Measurements from ENCODE around the gene MYBPHL. TPM values are rescaled to one million over a fixed set of nuclear protein-coding genes. Genes with fewer than 3 reads are reported as not detected.

The MYBPHL gene
- polyA plus RNA-seq, 12 donors = 0.26 to 1.3 (median 0.55) TPM; not detected in 2

DNA sequence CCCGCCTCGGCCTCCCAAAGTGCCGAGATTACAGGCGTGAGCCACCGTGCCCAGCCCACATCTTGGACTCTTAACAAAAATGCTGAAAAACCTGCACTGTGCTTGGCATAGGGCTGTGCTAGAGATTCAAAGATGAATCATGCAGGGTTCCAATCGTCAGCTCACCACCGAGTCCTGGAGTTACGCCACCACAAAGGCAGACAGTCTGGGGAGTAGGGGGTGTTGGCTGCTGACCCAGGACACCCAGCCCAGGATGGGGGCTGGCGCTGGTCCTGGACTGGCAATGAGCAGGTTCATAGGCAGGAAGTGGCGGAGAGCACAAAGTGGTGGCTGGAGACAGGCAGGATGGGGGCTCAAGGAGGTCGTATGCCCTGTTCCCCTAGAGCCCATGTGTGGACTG lies 39.8 kb downstream of the MYBPHL start:
- no peak for DNase-seq

DNA sequence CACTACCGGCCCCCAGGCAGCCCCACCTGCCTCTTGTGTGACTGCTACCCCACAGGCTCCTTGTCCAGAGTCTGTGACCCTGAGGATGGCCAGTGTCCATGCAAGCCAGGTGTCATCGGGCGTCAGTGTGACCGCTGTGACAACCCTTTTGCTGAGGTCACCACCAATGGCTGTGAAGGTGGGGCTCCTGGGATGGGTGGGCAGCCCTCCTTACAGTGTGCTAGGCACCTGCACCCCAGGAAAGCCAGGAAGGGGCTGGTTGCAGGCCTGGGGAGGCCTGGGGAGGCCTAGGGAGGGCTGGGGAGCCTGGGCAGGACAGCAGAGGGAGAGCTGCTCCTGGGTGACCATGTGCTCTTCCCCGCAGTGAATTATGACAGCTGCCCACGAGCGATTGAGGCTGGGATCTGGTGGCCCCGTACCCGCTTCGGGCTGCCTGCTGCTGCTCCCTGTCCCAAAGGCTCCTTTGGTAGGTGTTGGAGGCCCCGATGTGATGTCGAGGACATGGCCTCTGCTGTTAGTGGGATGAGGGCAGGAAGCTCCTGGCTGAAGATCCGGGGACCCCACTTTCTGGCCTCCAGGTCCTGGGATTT lies 41.0 kb downstream of the MYBPHL start:
- no peak for DNase-seq

DNA sequence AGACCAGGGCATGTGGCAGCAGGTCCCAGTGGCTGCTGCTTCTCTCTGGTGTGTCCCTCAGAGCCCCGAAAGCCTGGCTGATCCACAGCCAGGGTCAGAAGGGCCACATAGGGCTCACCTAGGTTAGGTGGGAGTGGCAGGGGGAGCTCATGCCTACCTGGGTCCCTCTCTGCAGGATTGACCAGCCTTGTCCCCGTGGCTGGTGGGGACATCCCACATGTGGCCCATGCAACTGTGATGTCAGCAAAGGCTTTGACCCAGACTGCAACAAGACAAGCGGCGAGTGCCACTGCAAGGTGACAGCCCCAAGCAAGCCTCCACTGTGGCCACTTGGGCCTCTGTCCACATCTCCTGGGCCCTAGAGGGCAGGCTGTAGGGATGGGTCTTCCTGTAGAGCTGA lies 41.8 kb downstream of the MYBPHL start:
- DNase-seq = no peak

DNA sequence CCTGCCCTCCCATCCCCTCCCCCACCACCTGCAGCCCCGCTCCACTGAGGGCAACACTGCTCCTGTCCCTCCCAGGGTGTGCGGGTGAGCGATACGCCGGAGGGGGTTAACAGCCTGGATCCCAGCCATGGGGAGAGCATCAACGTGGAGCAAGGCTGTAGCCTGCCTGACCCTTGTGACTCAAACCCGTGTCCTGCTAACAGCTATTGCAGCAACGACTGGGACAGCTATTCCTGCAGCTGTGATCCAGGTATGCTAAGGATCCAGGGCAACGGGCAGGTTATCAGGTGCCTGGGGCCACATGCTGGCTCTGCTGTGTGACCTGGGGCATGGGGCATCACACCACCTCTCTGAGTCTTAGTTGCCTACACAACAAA lies 42.4 kb downstream of the MYBPHL start:
- no peak for DNase-seq

DNA sequence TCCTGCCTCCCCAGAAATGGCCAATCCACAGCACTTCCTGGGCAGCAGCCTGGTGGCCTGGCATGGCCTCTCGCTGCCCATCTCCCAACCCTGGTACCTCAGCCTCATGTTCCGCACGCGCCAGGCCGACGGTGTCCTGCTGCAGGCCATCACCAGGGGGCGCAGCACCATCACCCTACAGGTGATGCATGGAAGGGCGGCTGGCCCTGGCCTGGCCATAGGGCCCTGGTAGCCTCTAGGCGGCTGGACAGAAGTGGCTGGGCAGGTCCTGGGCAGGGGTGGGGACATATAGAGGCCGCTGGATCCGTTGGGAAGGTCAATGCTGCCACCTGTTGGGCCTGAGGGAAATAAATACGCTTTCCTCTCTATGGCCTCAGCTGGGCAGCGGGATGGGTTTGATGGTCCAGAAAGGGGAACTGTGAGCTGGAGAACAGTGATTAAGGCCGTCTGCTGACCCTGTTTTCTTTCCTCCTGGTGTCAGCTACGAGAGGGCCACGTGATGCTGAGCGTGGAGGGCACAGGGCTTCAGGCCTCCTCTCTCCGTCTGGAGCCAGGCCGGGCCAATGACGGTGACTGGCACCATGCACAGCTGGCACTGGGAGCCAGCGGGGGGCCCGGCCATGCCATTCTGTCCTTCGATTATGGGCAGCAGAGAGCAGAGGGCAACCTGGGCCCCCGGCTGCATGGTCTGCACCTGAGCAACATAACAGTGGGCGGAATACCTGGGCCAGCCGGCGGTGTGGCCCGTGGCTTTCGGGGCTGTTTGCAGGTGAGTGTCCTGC lies 43.0 kb downstream of the MYBPHL start:
- peak; percentile 69 for DNase-seq

DNA sequence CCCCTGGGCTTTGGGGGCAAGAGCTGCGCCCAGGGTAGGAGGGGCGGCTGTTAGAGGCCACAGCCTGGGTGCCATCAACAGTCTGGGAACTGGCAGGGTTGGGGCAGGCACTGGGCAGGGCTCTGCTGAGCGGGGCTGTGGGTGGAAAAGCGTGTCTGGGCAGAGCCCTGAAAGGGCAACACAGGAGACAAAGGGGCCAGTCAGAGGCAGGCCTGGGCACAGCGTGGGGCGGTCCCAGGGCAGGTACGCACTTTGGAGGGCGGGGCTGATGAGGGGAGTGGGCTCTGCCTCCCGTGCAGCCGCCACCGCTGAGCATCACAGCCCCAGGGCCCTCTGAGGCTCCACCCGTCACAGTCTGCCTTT lies 43.6 kb downstream of the MYBPHL start:
- no peak for DNase-seq

DNA sequence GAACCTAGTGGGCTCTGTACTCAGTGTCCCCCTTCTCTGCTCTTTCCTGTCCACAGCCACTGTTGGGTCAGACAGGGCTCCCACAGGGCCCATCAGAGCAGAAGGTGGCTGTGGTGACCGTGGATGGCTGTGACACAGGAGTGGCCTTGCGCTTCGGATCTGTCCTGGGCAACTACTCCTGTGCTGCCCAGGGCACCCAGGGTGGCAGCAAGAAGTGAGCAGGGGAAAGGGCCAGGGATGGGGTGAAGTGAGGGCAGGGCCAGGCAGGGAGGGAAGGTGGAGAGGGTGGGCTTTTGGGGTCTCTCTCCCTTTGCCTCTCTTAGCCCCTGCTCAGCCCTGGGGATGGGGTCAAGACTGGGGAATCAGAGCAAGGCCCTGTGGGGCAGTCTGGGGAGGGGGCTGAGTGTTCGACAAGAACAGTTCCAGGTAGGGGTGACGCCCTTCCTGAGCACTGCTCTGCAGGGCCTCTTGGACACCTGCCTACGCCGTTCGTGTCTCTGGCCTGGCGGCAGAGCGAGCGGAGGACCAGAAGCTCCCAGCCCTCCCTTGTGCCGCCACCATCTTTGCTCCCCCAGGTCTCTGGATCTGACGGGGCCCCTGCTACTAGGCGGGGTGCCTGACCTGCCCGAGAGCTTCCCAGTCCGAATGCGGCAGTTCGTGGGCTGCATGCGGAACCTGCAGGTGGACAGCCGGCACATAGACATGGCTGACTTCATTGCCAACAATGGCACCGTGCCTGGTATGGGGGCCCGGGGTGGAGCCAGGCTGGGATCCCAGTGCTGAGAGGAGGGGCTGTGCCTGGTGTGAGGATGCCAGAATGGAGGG lies 44.4 kb downstream of the MYBPHL start:
- no peak for DNase-seq

DNA sequence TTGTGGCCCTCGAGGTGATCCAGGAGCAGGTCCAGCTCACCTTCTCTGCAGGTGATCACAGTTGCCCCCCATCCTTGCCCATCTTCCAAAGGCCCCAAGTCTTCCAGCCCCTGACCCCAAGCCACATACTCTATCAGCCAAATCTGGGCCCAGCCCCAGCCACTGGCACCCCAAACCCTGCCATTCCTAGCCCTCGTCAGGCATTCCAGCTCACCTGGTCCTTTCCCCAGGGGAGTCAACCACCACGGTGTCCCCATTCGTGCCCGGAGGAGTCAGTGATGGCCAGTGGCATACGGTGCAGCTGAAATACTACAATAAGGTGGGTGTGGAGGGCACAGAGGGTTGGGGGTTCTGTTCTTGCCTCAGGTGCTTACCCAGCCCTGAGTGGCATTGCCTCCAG lies 45.2 kb downstream of the MYBPHL start:
- no peak for DNase-seq

DNA sequence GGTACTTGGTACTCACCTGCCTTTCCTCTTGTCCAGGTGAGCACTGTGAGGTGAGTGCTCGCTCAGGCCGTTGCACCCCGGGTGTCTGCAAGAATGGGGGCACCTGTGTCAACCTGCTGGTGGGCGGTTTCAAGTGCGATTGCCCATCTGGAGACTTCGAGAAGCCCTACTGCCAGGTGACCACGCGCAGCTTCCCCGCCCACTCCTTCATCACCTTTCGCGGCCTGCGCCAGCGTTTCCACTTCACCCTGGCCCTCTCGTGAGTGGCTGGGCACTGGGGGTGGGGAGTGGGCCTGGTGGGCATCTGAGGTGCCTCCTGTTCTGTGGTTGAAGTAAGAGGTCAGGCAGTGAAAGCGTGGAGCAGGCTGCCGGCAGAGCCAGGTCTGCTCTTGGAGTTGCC lies 45.8 kb downstream of the MYBPHL start:
- no peak for DNase-seq

DNA sequence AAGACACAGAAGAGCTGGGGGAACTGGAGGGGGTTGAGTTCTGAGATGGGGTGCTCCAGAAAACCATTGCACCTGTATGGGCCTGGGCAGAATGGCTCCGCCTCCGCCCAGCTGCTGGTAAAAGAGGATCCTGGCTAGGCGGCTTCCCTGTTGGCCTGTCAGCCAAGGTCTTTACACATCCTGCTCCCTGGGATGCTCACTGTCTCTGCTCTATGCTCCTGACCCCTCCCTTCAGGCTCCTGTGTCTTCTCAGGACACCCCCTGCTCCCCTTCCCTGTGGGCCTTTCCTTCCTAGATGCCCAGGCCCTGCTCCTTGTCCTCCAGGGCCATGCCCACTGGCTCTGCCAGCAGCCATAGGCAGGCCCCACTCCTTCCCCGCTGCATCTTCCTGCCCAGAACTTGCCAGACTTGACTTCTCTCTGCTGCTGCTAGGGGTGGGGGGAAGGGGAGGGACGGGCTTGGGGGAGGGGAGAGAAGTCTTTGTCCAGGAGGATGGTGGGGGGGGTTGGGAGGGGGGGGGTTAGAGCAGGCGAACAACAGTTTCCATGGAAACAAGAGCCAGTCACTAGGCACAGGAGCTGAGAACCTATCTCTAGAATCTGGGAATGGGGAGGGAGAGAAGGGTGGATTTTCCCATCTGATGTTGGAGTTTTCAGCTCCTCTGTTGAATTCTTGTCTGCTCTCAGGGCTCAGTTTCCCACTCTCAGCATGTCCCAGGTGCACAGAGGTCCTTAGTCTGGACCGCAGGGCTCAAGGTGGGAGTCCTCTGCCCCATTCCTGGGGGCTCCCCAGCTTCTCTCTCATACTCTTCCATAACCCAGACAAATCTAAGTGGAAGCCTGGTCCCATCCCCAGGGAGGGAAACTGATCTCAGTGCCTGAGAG lies 46.9 kb downstream of the MYBPHL start:
- DNase-seq = no peak

DNA sequence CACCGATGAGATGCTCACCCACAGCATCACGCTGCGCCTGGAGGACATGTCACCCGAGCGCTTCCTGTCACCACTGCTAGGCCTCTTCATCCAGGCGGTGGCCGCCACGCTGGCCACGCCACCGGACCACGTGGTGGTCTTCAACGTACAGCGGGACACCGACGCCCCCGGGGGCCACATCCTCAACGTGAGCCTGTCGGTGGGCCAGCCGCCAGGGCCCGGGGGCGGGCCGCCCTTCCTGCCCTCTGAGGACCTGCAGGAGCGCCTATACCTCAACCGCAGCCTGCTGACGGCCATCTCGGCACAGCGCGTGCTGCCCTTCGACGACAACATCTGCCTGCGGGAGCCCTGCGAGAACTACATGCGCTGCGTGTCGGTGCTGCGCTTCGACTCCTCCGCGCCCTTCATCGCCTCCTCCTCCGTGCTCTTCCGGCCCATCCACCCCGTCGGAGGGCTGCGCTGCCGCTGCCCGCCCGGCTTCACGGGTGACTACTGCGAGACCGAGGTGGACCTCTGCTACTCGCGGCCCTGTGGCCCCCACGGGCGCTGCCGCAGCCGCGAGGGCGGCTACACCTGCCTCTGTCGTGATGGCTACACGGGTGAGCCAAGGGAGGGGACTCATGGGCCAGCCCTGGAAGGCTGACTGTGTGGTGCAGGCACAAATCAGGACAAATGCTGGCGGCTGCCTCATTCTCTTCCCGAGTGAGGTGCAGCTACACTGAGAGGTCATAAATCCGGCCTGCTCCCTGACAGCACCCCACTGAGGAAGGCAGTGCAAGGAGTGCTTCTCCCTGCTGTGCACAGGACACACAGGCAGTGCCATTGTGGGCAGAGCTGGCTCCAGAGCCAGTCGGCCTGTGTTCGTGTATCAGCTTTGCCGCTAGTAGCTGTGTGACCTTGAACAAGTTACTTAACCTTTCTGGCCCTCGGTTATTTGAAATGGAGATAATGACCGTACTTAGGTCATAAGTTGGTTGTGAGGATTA lies 48.0 kb downstream of the MYBPHL start:
- no peak for DNase-seq

DNA sequence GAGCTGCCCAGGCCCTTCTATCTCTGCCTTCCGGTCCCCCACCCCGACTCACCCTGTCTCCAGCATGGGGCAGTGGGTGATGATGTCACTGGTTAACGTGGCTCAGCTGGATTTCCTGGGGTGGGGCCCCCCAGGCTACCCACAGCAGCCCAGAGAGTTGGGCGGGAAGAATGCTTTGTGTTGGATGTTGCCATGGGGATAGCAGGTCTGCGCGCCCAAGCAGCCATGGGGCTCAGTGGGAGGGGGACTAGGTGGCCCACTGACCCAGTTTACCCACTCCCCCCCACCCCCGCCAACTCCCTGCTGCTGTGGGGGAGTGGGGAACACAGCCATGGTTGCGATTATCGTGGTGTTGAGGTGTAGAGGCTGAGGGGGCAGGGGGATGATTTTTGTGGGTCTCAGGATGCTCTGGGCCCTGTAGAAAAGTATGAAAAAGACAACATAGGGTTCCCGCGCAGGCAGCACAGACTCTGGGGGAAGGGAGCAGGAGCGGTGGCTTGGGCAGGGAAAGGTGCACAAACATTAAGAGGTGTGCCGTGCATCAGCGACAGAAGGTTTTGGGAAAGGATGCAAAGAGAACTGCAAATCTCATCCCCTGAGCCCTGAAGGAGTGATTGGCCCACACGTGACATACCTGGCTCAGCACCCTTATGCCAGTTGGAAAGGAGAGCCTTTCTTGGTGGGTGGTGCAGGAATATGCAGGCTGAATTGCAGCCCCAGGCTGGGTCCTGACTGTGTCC lies 49.0 kb downstream of the MYBPHL start:
- DNase-seq = no peak

DNA sequence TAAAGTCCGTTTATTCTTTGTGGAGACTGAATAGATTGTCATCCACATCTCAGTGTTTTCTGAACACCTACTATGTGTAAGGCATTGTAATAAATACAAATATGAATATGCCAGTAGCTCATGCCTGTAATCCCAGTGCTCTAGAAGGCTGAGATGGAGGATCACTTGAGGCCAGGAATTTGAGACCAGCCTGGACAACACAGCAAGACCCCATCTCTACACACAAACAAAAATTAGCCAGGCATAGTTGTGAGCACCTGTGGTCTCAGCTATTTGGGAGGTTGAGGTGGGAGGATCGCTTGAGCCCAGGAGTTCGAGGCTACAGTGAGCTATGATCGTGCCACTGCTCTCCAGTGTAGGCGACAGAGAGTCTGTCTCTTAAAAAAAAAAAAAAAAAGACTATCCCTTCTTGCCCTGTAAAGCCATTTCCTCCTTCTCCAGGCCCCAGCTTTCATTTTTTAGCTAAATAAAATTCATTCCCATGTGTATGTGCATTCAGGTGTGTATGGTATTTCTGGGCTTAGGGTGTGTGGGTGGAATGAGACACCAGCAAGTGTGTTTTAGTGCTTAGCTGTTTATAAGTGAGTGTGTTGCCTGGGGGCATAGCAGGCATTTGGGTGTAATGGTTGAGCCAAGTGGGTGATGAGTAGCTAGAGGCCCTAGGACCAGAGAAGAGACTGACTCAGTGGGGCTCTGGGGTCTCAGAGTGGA lies 49.7 kb downstream of the MYBPHL start:
- no peak for DNase-seq

DNA sequence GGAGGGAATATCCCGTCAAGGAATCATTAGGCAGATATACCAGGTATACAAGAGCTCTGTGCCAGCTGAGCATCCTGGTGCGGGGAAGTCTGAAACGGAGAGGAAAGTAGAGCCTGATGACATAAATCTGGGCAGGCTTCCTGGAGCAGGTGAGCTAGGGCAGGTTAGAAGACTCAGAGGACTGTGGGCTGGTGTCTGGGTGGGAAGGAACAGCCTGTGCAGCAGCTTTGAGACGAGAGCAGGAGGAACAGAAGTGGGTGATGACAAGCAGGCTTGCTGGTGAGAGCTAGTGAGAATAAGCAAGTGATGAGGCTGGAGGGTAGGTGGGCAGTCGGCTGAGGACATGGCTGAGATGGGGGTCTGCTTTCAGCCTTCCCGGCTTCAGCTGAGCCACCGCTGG lies 50.7 kb downstream of the MYBPHL start:
- DNase-seq = no peak

DNA sequence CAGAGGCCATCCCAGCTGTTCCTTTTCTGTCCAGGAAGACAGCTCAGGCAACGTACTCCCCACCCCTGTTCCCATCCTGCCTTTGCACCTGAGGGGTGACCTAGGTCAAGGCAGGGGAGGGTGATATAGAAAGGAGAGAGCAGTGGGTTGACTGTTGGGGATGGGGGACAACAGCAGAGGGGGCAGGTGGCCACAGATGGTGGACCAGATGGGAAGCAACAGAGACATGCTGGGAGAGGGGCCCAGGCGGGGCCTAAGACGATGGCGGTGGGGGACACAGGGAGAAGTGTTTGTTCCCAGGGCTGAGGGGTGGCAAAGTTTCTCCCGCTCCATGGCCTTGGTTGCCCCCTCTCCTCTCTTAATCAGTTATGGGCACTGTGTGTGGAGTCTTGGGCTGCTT lies 51.1 kb downstream of the MYBPHL start:
- DNase-seq = no peak

DNA sequence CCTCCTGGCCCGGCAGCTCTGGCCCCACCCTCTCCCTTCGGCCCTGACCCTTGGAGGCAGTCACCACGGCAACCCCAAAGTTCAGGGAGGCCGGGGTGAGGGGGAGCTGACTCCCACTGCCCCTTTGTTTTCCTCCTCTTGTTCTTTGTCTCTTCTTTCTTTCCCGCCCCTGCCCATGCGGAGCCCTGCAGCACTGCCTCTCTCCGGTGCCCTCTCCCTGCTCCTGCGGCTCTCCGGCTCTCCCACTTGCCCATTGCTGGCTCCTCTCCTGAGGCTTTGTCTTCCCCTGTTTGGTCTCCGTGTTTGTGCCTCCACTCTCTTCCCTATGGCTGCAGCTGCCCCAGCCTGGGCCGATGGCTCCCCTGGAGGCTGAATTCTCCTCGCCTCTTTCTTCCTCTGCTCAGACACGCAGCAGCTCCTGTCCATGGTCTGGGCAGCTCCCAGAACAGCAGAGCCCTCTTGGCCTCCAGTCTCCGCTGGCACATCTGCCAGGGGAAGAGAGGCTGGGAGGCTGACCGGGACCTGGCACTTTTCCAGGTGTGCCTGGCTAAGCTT lies 51.6 kb downstream of the MYBPHL start:
- no peak for DNase-seq

DNA sequence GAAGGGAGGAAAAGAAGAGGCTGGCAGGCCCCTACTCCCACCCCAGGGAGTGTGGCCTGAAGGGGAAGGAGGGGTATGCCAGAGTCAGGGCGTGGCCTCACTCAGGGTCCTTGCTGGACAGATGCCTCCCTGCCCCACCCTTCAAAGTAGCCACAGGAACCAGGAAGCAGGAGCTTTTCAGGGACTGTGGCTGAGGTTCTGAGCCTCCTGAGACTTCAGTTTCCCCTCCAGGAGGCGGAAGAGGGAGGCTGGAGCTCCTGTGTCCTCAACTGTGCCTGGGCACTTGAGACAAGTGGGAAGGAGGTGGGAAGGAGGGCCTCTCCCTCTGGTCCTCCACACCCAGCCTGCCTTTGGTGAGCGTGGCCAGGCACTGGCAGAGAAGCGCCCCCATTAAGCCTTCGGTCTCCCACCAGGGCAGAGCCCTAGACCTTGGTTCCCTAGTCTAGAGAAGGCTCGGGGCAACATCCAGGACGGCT lies 52.2 kb downstream of the MYBPHL start:
- no peak for DNase-seq

DNA sequence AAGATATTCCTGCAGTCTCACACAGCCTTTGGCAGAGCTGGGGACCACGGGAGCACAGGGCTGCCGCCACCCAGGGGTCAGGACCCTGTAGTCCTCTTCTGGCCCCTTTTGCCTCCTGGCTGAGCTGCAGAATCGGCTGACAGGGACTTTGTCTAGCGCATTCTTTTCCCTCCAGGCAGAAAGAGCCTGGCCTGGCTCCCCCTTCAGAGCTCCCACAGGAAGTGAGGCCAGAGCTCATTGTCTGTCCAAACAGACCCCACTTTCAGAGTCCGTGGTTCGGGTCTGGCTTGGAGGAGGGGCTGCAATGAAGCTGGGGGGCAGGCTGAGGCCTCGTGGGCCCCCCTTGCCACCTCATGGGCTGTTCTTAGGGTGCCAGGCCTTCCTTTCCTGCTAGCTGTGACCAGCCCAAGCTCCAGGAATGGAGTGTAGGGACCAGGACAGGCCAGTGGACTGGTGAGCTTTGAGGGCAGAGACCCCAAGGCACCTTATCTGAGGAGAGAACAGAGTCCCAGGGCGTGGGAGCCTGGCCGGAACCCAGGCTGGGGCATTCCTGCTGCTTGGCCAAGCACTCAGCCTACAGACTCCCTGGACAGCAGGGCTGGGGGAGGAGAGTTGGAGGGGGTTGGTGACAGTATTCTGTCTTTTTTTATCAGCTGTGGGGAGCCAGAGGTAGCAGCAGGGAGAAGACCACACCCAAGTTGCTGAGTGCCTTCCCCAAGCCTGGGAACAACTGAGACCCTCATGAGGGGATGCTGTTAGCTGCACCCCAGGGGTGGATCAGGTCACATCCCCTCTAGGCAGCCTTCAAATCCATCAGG lies 52.8 kb downstream of the MYBPHL start:
- DNase-seq = no peak

Data from muscle of arm (tissue), 12 donors.